Measurements from ENCODE around the gene HMGB2.

The HMGB2 gene

DNA sequence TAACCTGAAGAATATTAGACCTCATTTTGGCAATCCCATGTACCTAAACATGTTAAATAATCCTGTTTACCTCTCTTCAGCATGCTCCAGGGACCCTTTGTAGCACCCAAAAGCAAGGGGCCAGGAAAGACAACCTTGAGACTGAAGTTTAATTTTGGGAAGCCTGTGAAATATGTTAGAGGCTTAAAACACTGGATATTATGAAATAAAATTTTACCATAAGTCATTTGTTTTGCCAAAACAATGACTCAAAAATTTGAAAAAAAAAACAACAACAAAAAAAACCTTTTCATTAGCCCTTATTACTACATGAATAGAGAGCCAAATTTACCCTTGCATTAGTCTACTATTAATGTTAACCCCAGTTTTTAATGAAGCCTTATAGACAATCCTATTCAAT is 49.7 kb downstream of the HMGB2 start:
- no peak for DNase-seq

- no peak for DNase-seq
Observed at GRCh38 chr4:173282626-173283025, 51.5 kb downstream of the HMGB2 start.

DNA sequence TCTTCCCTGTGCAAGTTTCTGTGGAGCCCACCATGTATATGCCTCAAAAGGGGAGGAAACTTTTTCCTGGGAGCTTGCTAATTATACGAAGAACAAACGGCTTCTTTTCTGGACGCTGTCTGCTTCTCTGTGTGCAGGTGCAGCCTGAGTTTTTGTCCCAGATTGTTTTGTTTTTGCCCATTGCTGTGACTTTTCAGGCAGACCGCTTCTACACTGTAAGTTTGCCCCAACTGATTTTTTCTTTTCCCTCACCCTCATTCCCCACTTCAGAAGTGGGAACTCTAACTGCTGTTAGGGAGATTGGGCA is 51.9 kb downstream of the HMGB2 start:
- no peak for DNase-seq

GRCh38 chr4:173281406-173282255 is 52.5 kb downstream of the HMGB2 start:
- no peak for DNase-seq

Data from activated gamma-delta T cell treated with Interleukin-2 at 50 U/mL for 16 hours (primary cell).